H1 (cell line): ENCODE results near the gene CTNNBL1. TPM values are rescaled to one million over a fixed set of nuclear protein-coding genes. Genes with fewer than 3 reads are reported as not detected.

Experiments
- CTCF ChIA-PET: fragments of 300-600 bp; sonication (Branson Sonifier 250); formaldehyde crosslinking; loops from one replicate; lab custom pipeline; 2021; ENCODE audit not compliant: partially characterized antibody; lab: Charles Lee
- POLR2A ChIA-PET: fragments of 300-600 bp; sonication (Branson Sonifier 250); formaldehyde crosslinking; loops from one replicate; lab custom pipeline; 2021; ENCODE audit warnings: inconsistent platforms; ENCODE audit not compliant: partially characterized antibody; lab: Charles Lee
- DNase-seq, 2 experiments: peaks; one replicate each; pipeline versions ENCODE4 v3.0.0 to v3.0.0-alpha.2; 2010 to 2022; ENCODE audit warnings: low spot score in 2 of 2, low read depth in 1 of 2, mixed read lengths in 1 of 2
- FAIRE-seq: peaks from 2 replicates; lab custom pipeline; 2011; peaks lifted over from hg19 to GRCh38; lab: Jason Lieb, UNC
- H2AFZ ChIP-seq: 2 replicates; pipeline ENCODE4 v1.8.1; 2012; ENCODE audit warnings: low read length, inconsistent platforms
- H2AK5ac ChIP-seq: 2 replicates; pipeline ENCODE4 v1.6.1; 2013; ENCODE audit warnings: low read depth, low read length
- H2BK120ac ChIP-seq: replicated peaks from 2 replicates; pipeline ENCODE3; 2013; ENCODE audit warnings: low read depth, low read length, inconsistent platforms
- H2BK12ac ChIP-seq: 2 replicates; pipeline ENCODE4 v1.6.1; 2013; ENCODE audit warnings: low read depth, low read length
- H2BK15ac ChIP-seq: 2 replicates; pipeline ENCODE4 v1.6.1; 2013; ENCODE audit warnings: low read length
- H2BK20ac ChIP-seq: 2 replicates; pipeline ENCODE4 v1.6.1; 2013; ENCODE audit warnings: low read length
- H2BK5ac ChIP-seq: 2 replicates; pipeline ENCODE4 v1.6.1; 2013; ENCODE audit warnings: low read depth, low read length
- H3K14ac ChIP-seq: 2 replicates; pipeline ENCODE4 v1.6.1; 2013; ENCODE audit warnings: inconsistent platforms; ENCODE audit not compliant: insufficient read length
- H3K18ac ChIP-seq: 2 replicates; pipeline ENCODE4 v1.6.1; 2013; ENCODE audit warnings: low read length; ENCODE audit errors: extremely low read depth
- H3K23ac ChIP-seq: 2 replicates; pipeline ENCODE4 v1.6.1; 2013; ENCODE audit warnings: inconsistent platforms; ENCODE audit not compliant: insufficient read length
- H3K23me2 ChIP-seq: 2 replicates; pipeline ENCODE4 v1.6.1; 2013; ENCODE audit warnings: low read depth, low read length
- H3K27ac ChIP-seq: 2 replicates; pipeline ENCODE4 v1.6.1; 2011; ENCODE audit warnings: low read depth, low read length, inconsistent platforms
- H3K27me3 ChIP-seq, 4 experiments: replicated peaks in 1 of 4; 1 replicate in 1 of 4; 2 replicates in 3 of 4; pipeline versions ENCODE4 v1.6.1 to v1.8.1; 2011 to 2013; ENCODE audit warnings: low read length in 3 of 4, mild to moderate bottlenecking in 3 of 4, inconsistent platforms in 2 of 4, mixed read lengths in 2 of 4, moderate library complexity in 1 of 4; ENCODE audit not compliant: control insufficient read depth in 3 of 4, insufficient read depth in 3 of 4; ENCODE audit errors: extremely low read depth in 1 of 4
- H3K36me3 ChIP-seq, 4 experiments: 2 replicates each; pipeline versions ENCODE4 v1.6.1 to v1.8.1; 2011 to 2013; ENCODE audit warnings: mild to moderate bottlenecking in 4 of 4, low read length in 3 of 4, moderate library complexity in 2 of 4, control low read depth in 1 of 4, inconsistent platforms in 1 of 4; ENCODE audit not compliant: insufficient read depth in 4 of 4, control insufficient read depth in 2 of 4
- H3K4ac ChIP-seq: replicated peaks from 2 replicates; pipeline ENCODE3; 2013; ENCODE audit warnings: low read length, low read depth, mixed read lengths, inconsistent platforms; ENCODE audit not compliant: insufficient read length
- H3K4me1 ChIP-seq, 4 experiments: replicated peaks in 1 of 4; 1 replicate in 1 of 4; 2 replicates in 3 of 4; pipeline versions ENCODE4 v1.6.1 to v1.8.1; 2011 to 2013; ENCODE audit warnings: low read length in 3 of 4, inconsistent platforms in 2 of 4, mixed read lengths in 1 of 4; ENCODE audit not compliant: insufficient read depth in 4 of 4, control insufficient read depth in 3 of 4
- H3K4me2 ChIP-seq, 2 experiments: 2 replicates each; pipeline versions ENCODE4 v1.6.1 to v1.8.1; 2011 to 2013; ENCODE audit warnings: low read depth in 2 of 2, low read length in 2 of 2, control low read depth in 1 of 2, inconsistent platforms in 1 of 2, mild to moderate bottlenecking in 1 of 2; ENCODE audit not compliant: insufficient read depth in 1 of 2
- H3K4me3 ChIP-seq, 4 experiments: fragments of 200-600, 300-600 bp in 1 of 4; sonication (generic), shearing (Covaris generic), sonication (Bioruptor Twin) in 1 of 4; 2 replicates each; pipeline versions ENCODE4 v1.5.1 to v1.8.1; 2011 to 2016; ENCODE audit warnings: low read length in 4 of 4, low read depth in 3 of 4, control low read depth in 2 of 4, inconsistent platforms in 2 of 4, mild to moderate bottlenecking in 2 of 4, mixed read lengths in 1 of 4, moderate library complexity in 1 of 4; ENCODE audit not compliant: insufficient read depth in 2 of 4; ENCODE audit errors: extremely low read depth in 1 of 4
- H3K56ac ChIP-seq: replicated peaks from 2 replicates; pipeline ENCODE3; 2013; ENCODE audit warnings: low read depth, mild to moderate bottlenecking, mixed read lengths, low read length, inconsistent platforms; ENCODE audit not compliant: insufficient read length
- H3K79me1 ChIP-seq: 2 replicates; pipeline ENCODE4 v1.6.1; 2013; ENCODE audit warnings: low read depth, low read length, control low read depth
- H3K79me2 ChIP-seq, 2 experiments: 2 replicates each; pipeline versions ENCODE4 v1.6.1 to v1.8.1; 2012 to 2013; ENCODE audit warnings: low read length in 2 of 2, mild to moderate bottlenecking in 2 of 2, inconsistent platforms in 1 of 2; ENCODE audit not compliant: insufficient read depth in 2 of 2, control insufficient read depth in 1 of 2
- H3K9ac ChIP-seq, 4 experiments: replicated peaks in 1 of 4; 1 replicate in 1 of 4; 2 replicates in 3 of 4; pipeline versions ENCODE4 v1.6.1 to v1.8.1; 2011 to 2013; ENCODE audit warnings: low read depth in 3 of 4, low read length in 3 of 4, control low read depth in 2 of 4, mild to moderate bottlenecking in 2 of 4, moderate library complexity in 2 of 4, inconsistent platforms in 1 of 4; ENCODE audit errors: extremely low read depth in 1 of 4
- H3K9me3 ChIP-seq, 2 experiments: 2 replicates each; pipeline versions ENCODE4 v1.6.1 to v1.8.1; 2012 to 2013; ENCODE audit warnings: mild to moderate bottlenecking in 2 of 2, moderate library complexity in 2 of 2, control low read depth in 1 of 2, inconsistent platforms in 1 of 2, low read depth in 1 of 2, low read length in 1 of 2, mixed read lengths in 1 of 2; ENCODE audit not compliant: insufficient read depth in 2 of 2
- H4K20me1 ChIP-seq, 2 experiments: replicated peaks in 1 of 2; 2 replicates each; pipeline versions ENCODE3 to v1.8.1; 2011 to 2013; ENCODE audit warnings: inconsistent platforms in 2 of 2, low read length in 2 of 2, mild to moderate bottlenecking in 1 of 2; ENCODE audit not compliant: insufficient read depth in 2 of 2, control insufficient read depth in 1 of 2
- H4K5ac ChIP-seq: 2 replicates; pipeline ENCODE4 v1.6.1; 2013; ENCODE audit warnings: low read length, low read depth, mixed read lengths, inconsistent platforms; ENCODE audit not compliant: insufficient read length
- H4K8ac ChIP-seq: 2 replicates; pipeline ENCODE4 v1.8.0; 2013; ENCODE audit warnings: mild to moderate bottlenecking, moderate library complexity, low read length, inconsistent platforms; ENCODE audit not compliant: insufficient read depth; ENCODE audit errors: extremely low read depth
- H4K91ac ChIP-seq: replicated peaks from 2 replicates; pipeline ENCODE3; 2013; ENCODE audit warnings: low read length, mixed read lengths, inconsistent platforms; ENCODE audit not compliant: insufficient read length
- ASH2L ChIP-seq: fragments of 200-600, 300-600 bp; sonication (generic); IDR thresholded peaks from one replicate; pipeline ENCODE4 v1.7.1; 2017; ENCODE audit warnings: low read length
- BCL11A ChIP-seq, 2 experiments: IDR thresholded peaks; one replicate each; pipeline ENCODE4 v1.6.1; 2011; ENCODE audit warnings: low read depth in 2 of 2, low read length in 2 of 2, mild to moderate bottlenecking in 2 of 2
- CEBPB ChIP-seq: IDR thresholded peaks from 2 replicates; pipeline ENCODE4 v1.6.1; 2012; ENCODE audit warnings: low read depth, low read length
- CHD1 ChIP-seq: IDR thresholded peaks from 2 replicates; pipeline ENCODE4 v1.6.1; 2012; ENCODE audit warnings: low read depth, low read length, improper control_type of control experiment
- EP300 ChIP-seq, 2 experiments: IDR thresholded peaks; 1 replicate in 1 of 2; 2 replicates in 1 of 2; pipeline ENCODE4 v1.6.1; 2011 to 2012; ENCODE audit warnings: low read depth in 2 of 2, low read length in 2 of 2, mild to moderate bottlenecking in 2 of 2, borderline replicate concordance in 1 of 2, inconsistent platforms in 1 of 2, moderate library complexity in 1 of 2
- EZH2 ChIP-seq: fragments of 200-600 bp; sonication (generic); IDR thresholded peaks from 2 replicates; pipeline ENCODE4 v1.7.1; 2012; ENCODE audit warnings: low read depth, mild to moderate bottlenecking, moderate library complexity, low read length, inconsistent platforms; ENCODE audit not compliant: severe bottlenecking
- JUN ChIP-seq: IDR thresholded peaks from 2 replicates; pipeline ENCODE4 v1.6.1; 2011; ENCODE audit warnings: low read depth, mild to moderate bottlenecking, improper control_type of control experiment, low read length
- POLR2AphosphoS5 ChIP-seq: IDR thresholded peaks from 2 replicates; pipeline ENCODE4 v1.6.1; 2011; ENCODE audit warnings: low read depth, low read length
- RXRA ChIP-seq: IDR thresholded peaks from 2 replicates; pipeline ENCODE4 v1.6.1; 2011; ENCODE audit warnings: low read depth, mild to moderate bottlenecking, low read length, moderate library complexity; ENCODE audit not compliant: insufficient read depth
- SP4 ChIP-seq: IDR thresholded peaks from 2 replicates; pipeline ENCODE4 v1.6.1; 2012; ENCODE audit warnings: low read length, inconsistent platforms
- SUZ12 ChIP-seq: fragments of 200-600 bp; sonication (generic); IDR thresholded peaks from 2 replicates; pipeline ENCODE4 v1.6.1; 2012; ENCODE audit warnings: mild to moderate bottlenecking, inconsistent platforms, low read length, moderate library complexity, mixed read lengths
- TCF12 ChIP-seq: IDR thresholded peaks from 2 replicates; pipeline ENCODE4 v1.6.1; 2011; ENCODE audit warnings: low read depth, mild to moderate bottlenecking, low read length
- WGBS, 2 experiments: shearing (Covaris generic) in 1 of 2; methylation state at CpG; one replicate each; pipeline versions ENCODE4 v1.1.6 to v1.1.7; 2013 to 2015; ENCODE audit warnings: low lambda C conversion rate in 2 of 2, mixed read lengths in 2 of 2, inconsistent platforms in 1 of 2, low coverage in 1 of 2, missing lambda C conversion rate in 1 of 2; ENCODE audit not compliant: insufficient replicate concordance in 2 of 2, insufficient coverage in 1 of 2, insufficient read length in 1 of 2; ENCODE audit errors: extremely low coverage in 1 of 2, missing lambda C conversion rate in 1 of 2; 5-methylcytosine and 5-hydroxymethylcytosine counted together
- polyA plus RNA-seq, 7 experiments: library from polyadenylated mRNA; depleted of rRNA in 3 of 7; stranded (reverse) in 5 of 7; unstranded in 2 of 7; fragments of >200 nt in 5 of 7; fragments of 200-250 nt in 2 of 7; gene quantifications; 1 replicate in 5 of 7; 2 replicates in 1 of 7; 4 replicates in 1 of 7; pipeline versions ENCODE4 v1.2.1 to v1.2.3, GENCODE V29; 2011 to 2013; ENCODE audit warnings: missing spikeins in 2 of 7, mixed read lengths in 2 of 7
- total RNA-seq: library from RNA; stranded (reverse); fragmentation: NEBNext Ultra II Directional; extraction: Animal tissue kit (Norgen Biotek cat#: 25700); gene quantifications from 2 replicates; pipeline ENCODE4 v1.2.1, GENCODE V29; 2021
- TF ChIP-seq, protein P1 (sequence below): IDR thresholded peaks from 2 replicates; pipeline ENCODE4 v1.6.1; 2012; ENCODE audit warnings: low read length, inconsistent platforms

The CTNNBL1 gene
- total and polyA plus RNA-seq, 2 of the 8 experiments (the other 6 are each of a cell fraction or from before 2014, with no cell fraction given) = 19.6 to 81.6 TPM

DNA sequence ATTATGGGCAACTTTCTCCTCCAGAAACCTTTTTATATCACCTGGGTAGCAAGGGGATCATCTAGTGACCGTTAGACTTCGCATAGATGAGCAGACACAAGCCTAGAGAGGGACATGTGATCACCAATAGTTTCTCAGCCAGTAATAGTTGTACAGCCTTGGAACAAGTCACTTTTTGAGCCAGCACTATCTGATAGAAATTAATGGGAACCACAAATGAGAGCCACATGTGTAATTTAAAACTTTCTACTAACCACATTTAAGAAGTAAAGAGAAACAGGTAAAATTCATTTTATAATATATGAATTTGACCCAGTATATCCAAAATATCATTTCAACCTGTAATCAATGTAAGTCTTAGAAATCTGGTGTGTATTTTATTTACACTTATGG, 592 bp upstream of the CTNNBL1 start:
- 93% methylated on average over 2 of the region's 2 CpGs; no CpG with 5 or more reads in 1 of the 2 experiments for WGBS, 2 experiments
- H3K4ac ChIP-seq = no peak overlapping the region
- H3K4me2 ChIP-seq = peak overlapping the region; percentile 69 to 88
- TF ChIP-seq TCF12 (no peak), BCL11A (IDR thresholded peaks at IDR 0.05; ENCODE audit: low read depth in 2 of 2, low read length in 2 of 2) (no peak), POLR2AphosphoS5 (no peak), ASH2L (no peak), SP4 (no peak), EZH2 (no peak), JUN (no peak), CEBPB (no peak), CHD1 (no peak), RXRA (no peak), EP300 (IDR thresholded peaks at IDR 0.05; ENCODE audit: borderline replicate concordance in 1 of 2, low read depth in 2 of 2, low read length in 2 of 2) (no peak), SUZ12 (no peak)
- TF ChIP-seq, protein P1, sequence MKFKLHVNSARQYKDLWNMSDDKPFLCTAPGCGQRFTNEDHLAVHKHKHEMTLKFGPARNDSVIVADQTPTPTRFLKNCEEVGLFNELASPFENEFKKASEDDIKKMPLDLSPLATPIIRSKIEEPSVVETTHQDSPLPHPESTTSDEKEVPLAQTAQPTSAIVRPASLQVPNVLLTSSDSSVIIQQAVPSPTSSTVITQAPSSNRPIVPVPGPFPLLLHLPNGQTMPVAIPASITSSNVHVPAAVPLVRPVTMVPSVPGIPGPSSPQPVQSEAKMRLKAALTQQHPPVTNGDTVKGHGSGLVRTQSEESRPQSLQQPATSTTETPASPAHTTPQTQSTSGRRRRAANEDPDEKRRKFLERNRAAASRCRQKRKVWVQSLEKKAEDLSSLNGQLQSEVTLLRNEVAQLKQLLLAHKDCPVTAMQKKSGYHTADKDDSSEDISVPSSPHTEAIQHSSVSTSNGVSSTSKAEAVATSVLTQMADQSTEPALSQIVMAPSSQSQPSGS = no peak

More for the DNA sequence above, 592 bp upstream of the CTNNBL1 start:
- Histone ChIP-seq H4K20me1 (peaks cover 0 to 4% of the 10 kb centered on the region in 2 experiments), H3K9me3 (no peaks in the 10 kb centered on the region), H3K27ac (no peak overlapping the region), H3K79me1 (peaks cover 9% of the 10 kb centered on the region), H2BK5ac (no peak overlapping the region), H2AK5ac (no peak overlapping the region), H2BK120ac (no peak overlapping the region), H3K27me3 (no peaks in the 10 kb centered on the region), H4K8ac (no peak overlapping the region), H3K79me2 (peaks cover 11 to 29% of the 10 kb centered on the region in 2 experiments; a peak in 3 of 4 replicates), H3K18ac (peak overlapping the region; percentile 66; the same call in 1 of the 2 replicates), H2BK12ac (no peak overlapping the region), H4K91ac (no peak overlapping the region), H3K56ac (no peak overlapping the region), H4K5ac (peak overlapping the region; percentile 75), H3K23ac (no peak overlapping the region), H3K36me3 (no peaks in the 10 kb centered on the region), H3K4me1 (peaks cover 0 to 4% (median 3%) of the 10 kb centered on the region in 4 experiments; a peak in 2 of 7 replicates), H2BK15ac (no peak overlapping the region), H3K4me3 (peak overlapping the region; percentile 36 to 93 (median 52); a peak in 7 of 8 replicates), H3K23me2 (peaks cover 8% of the 10 kb centered on the region), H2BK20ac (no peak overlapping the region), H3K14ac (no peak overlapping the region), H2AFZ (peak overlapping the region; percentile 99), H3K9ac (0 out of 7 replicates have a peak overlapping the region, but pooled peaks of 1 of the 4 experiments have one; percentile 25)
- POLR2A ChIA-PET = no interaction called here
- CTCF ChIA-PET = no interaction called here
- DNase-seq = no peak
- no peak for FAIRE-seq
